Neural cell (in vitro differentiated cells): ENCODE measurements around the gene UBE4A. TPM values are rescaled to one million over a fixed set of nuclear protein-coding genes. Genes with fewer than 3 reads are reported as not detected.

ENCODE experiments used
- H2AFZ ChIP-seq: fragments of 200-600, 300-800 bp; sonication (generic), shearing (Covaris generic); 2 replicates; pipeline ENCODE4 v1.6.0; 2014; ENCODE audit warnings: low read depth, mild to moderate bottlenecking, antibody characterized with exemption, low read length, moderate library complexity
- H3F3A ChIP-seq: fragments of 200-600 bp; shearing (Covaris generic); 2 replicates; pipeline ENCODE4 v1.6.1; 2016; ENCODE audit warnings: mild to moderate bottlenecking, moderate library complexity, mixed read lengths, antibody characterized with exemption, low read length; ENCODE audit not compliant: insufficient read depth, poor library complexity, severe bottlenecking
- H3K27ac ChIP-seq: fragments of 200-600, 300-800 bp; sonication (generic), shearing (Covaris generic); 2 replicates; pipeline ENCODE4 v1.5.1; 2014; ENCODE audit warnings: mild to moderate bottlenecking, low read length, moderate library complexity
- H3K27me3 ChIP-seq: fragments of 300-800, 200-600 bp; sonication (generic), shearing (Covaris generic); 2 replicates; pipeline ENCODE4 v1.6.0; 2014; ENCODE audit warnings: mild to moderate bottlenecking, low read depth, low read length, moderate library complexity; ENCODE audit not compliant: insufficient read depth
- H3K36me3 ChIP-seq: fragments of 300-800, 200-600 bp; sonication (generic), shearing (Covaris generic); 2 replicates; pipeline ENCODE4 v1.5.1; 2014; ENCODE audit warnings: mild to moderate bottlenecking, antibody characterized with exemption, low read length, moderate library complexity; ENCODE audit not compliant: insufficient read depth
- H3K4me2 ChIP-seq: fragments of 300-800, 200-600 bp; sonication (generic), shearing (Covaris generic); 2 replicates; pipeline ENCODE4 v1.6.0; 2014; ENCODE audit warnings: mild to moderate bottlenecking, low read length
- H3K4me3 ChIP-seq: fragments of 300-800, 200-600 bp; sonication (generic), shearing (Covaris generic); 2 replicates; pipeline ENCODE4 v1.5.1; 2014; ENCODE audit warnings: mild to moderate bottlenecking, low read length, moderate library complexity
- H3K79me2 ChIP-seq: fragments of 200-600 bp; shearing (Covaris generic); replicated peaks from 2 replicates; pipeline ENCODE4 v1.6.0; 2014; ENCODE audit warnings: mild to moderate bottlenecking, low read length, moderate library complexity; ENCODE audit not compliant: insufficient read depth
- H3K9ac ChIP-seq: fragments of 300-800, 200-600 bp; sonication (generic), shearing (Covaris generic); 2 replicates; pipeline ENCODE4 v1.6.1; 2016; ENCODE audit warnings: mild to moderate bottlenecking, low read length, mixed read lengths
- H3K9me2 ChIP-seq: fragments of 200-600 bp; shearing (Covaris generic); 2 replicates; pipeline ENCODE4 v1.6.1; 2016; ENCODE audit warnings: mild to moderate bottlenecking, low read length, mixed read lengths; ENCODE audit not compliant: insufficient read depth
- H3K9me3 ChIP-seq: fragments of 200-600, 300-800 bp; sonication (generic), shearing (Covaris generic); 2 replicates; pipeline ENCODE4 v1.6.1; 2016; ENCODE audit warnings: mild to moderate bottlenecking, mixed run types, low read length, moderate library complexity, mixed read lengths
- H4K20me1 ChIP-seq: fragments of 200-600 bp; shearing (Covaris generic); 2 replicates; pipeline ENCODE4 v1.6.1; 2016; ENCODE audit warnings: mild to moderate bottlenecking, mixed run types; ENCODE audit not compliant: insufficient read depth
- CTCF ChIP-seq: fragments of 450-650 bp; IDR thresholded peaks from 2 replicates; pipeline ENCODE4 v1.5.1; 2014; ENCODE audit warnings: antibody characterized with exemption, mild to moderate bottlenecking, moderate library complexity; ENCODE audit not compliant: poor library complexity, severe bottlenecking
- EP300 ChIP-seq: fragments of 450-650 bp; conservative IDR thresholded peaks from 2 replicates; pipeline ENCODE4 v1.6.1; 2014; ENCODE audit warnings: antibody characterized with exemption, mild to moderate bottlenecking, moderate library complexity; ENCODE audit not compliant: poor library complexity, severe bottlenecking
- EZH2 ChIP-seq: fragments of 200-600, 300-800 bp; shearing (Covaris generic), sonication (generic); IDR thresholded peaks from 2 replicates; pipeline ENCODE4 v1.6.1; 2014; ENCODE audit warnings: antibody characterized with exemption, low read length, borderline replicate concordance, mild to moderate bottlenecking; ENCODE audit not compliant: insufficient read depth, poor library complexity, severe bottlenecking
- MXI1 ChIP-seq: fragments of 450-650 bp; conservative IDR thresholded peaks from 2 replicates; pipeline ENCODE4 v1.6.1; 2014; ENCODE audit warnings: antibody characterized with exemption, mild to moderate bottlenecking; ENCODE audit not compliant: poor library complexity, severe bottlenecking
- POLR2AphosphoS5 ChIP-seq: IDR thresholded peaks from 2 replicates; pipeline ENCODE4 v1.6.1; 2012
- RAD21 ChIP-seq: fragments of 450-650 bp; conservative IDR thresholded peaks from 2 replicates; pipeline ENCODE4 v1.6.1; 2014; ENCODE audit warnings: antibody characterized with exemption, mild to moderate bottlenecking, moderate library complexity
- REST ChIP-seq: IDR thresholded peaks from 2 replicates; pipeline ENCODE4 v1.6.1; 2012; ENCODE audit warnings: borderline replicate concordance
- SMC3 ChIP-seq: fragments of 450-650 bp; conservative IDR thresholded peaks from 2 replicates; pipeline ENCODE4 v1.6.1; 2014; ENCODE audit warnings: antibody characterized with exemption, mild to moderate bottlenecking, moderate library complexity; ENCODE audit not compliant: poor library complexity
- TAF1 ChIP-seq: IDR thresholded peaks from 2 replicates; pipeline ENCODE4 v1.6.1; 2012; ENCODE audit warnings: low read depth
- polyA plus RNA-seq: library from polyadenylated mRNA; depleted of rRNA; stranded (reverse); fragments of >200 nt; gene quantifications from 2 replicates; pipeline ENCODE4 v1.2.3, GENCODE V29; 2014

UBE4A gene
- polyA plus RNA-seq, 1 donor from 2014 or later: 36.9 TPM

GRCh38 chr11:118411530-118411929 lies 52.1 kb downstream of the UBE4A start:
- H3K27ac ChIP-seq: no peak overlapping the region
- H3K36me3 ChIP-seq: no peaks in the 10 kb centered on the region
- peaks cover 13% of the 10 kb centered on the region for H3K79me2 ChIP-seq
- H3K9ac ChIP-seq: no peak overlapping the region
- H3K4me2 ChIP-seq: no peak overlapping the region
- no peaks in the 10 kb centered on the region for H3K9me2 ChIP-seq
- H3K4me3 ChIP-seq: no peak overlapping the region
- no peaks in the 10 kb centered on the region for H3F3A ChIP-seq
- H4K20me1 ChIP-seq: no peaks in the 10 kb centered on the region
- H3K9me3 ChIP-seq: no peaks in the 10 kb centered on the region
- H2AFZ ChIP-seq: no peak overlapping the region
- no peaks in the 10 kb centered on the region for H3K27me3 ChIP-seq
- TF ChIP-seq POLR2AphosphoS5 (no peak), TAF1 (no peak), EP300 (no peak), CTCF (no peak), RAD21 (no peak), EZH2 (no peak), REST (no peak), SMC3 (no peak), MXI1 (no peak)

GRCh38 chr11:118412921-118413320 lies 53.5 kb downstream of the UBE4A start:
- H4K20me1 ChIP-seq: no peaks in the 10 kb centered on the region
- no peak overlapping the region for H3K27ac ChIP-seq
- H2AFZ ChIP-seq: no peak overlapping the region
- no peak for TF ChIP-seq POLR2AphosphoS5
- H3K9ac ChIP-seq: no peak overlapping the region
- no peaks in the 10 kb centered on the region for H3K27me3 ChIP-seq
- H3K4me3 ChIP-seq: no peak overlapping the region
- no peak overlapping the region for H3K4me2 ChIP-seq
- no peaks in the 10 kb centered on the region for H3K9me2 ChIP-seq
- H3K9me3 ChIP-seq: no peaks in the 10 kb centered on the region
- no peaks in the 10 kb centered on the region for H3F3A ChIP-seq
- no peaks in the 10 kb centered on the region for H3K36me3 ChIP-seq
- peaks cover 7% of the 10 kb centered on the region for H3K79me2 ChIP-seq
